ENCODE results near the gene NCOA1.

GRCh38 chr2:24544456-24545115, 53.5 kb downstream of the NCOA1 start:
- TF ChIP-seq POLR2AphosphoS5 (IDR thresholded peaks at IDR 0.05; ENCODE audit: low read length), result no peak
- TF ChIP-seq, protein P1, sequence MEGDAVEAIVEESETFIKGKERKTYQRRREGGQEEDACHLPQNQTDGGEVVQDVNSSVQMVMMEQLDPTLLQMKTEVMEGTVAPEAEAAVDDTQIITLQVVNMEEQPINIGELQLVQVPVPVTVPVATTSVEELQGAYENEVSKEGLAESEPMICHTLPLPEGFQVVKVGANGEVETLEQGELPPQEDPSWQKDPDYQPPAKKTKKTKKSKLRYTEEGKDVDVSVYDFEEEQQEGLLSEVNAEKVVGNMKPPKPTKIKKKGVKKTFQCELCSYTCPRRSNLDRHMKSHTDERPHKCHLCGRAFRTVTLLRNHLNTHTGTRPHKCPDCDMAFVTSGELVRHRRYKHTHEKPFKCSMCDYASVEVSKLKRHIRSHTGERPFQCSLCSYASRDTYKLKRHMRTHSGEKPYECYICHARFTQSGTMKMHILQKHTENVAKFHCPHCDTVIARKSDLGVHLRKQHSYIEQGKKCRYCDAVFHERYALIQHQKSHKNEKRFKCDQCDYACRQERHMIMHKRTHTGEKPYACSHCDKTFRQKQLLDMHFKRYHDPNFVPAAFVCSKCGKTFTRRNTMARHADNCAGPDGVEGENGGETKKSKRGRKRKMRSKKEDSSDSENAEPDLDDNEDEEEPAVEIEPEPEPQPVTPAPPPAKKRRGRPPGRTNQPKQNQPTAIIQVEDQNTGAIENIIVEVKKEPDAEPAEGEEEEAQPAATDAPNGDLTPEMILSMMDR (IDR thresholded peaks at IDR 0.05 in 2 of 3, conservative IDR thresholded peaks at IDR 0.05 in 1 of 3; ENCODE audit: control insufficient read depth in 2 of 3, extremely low read depth in 1 of 3, insufficient read depth in 1 of 3, low read depth in 3 of 3, low read length in 3 of 3), result no peak
- TF ChIP-seq SMC3 (IDR thresholded peaks at IDR 0.05; ENCODE audit: borderline replicate concordance, low read length), result no peak
- no peak for TF ChIP-seq ZNF274 (IDR thresholded peaks at IDR 0.05; ENCODE audit: insufficient read depth, insufficient read length)
- no peak for TF ChIP-seq POLR2A (IDR thresholded peaks at IDR 0.05; ENCODE audit: low read depth, low read length)

All from GM12878 (cell line).